ENCODE results near the gene GNG4. TPM values are rescaled to one million over a fixed set of nuclear protein-coding genes. Genes with fewer than 3 reads are reported as not detected.

GNG4 gene
- total and polyA plus RNA-seq, 3 donors from 2014 or later = 2.9 to 3.3 (median 3.2) TPM

- H3K9me3 ChIP-seq = no peaks in the 10 kb centered on the region
- H3K36me3 ChIP-seq (ENCODE audit: low read depth, missing control alignments) = no peaks in the 10 kb centered on the region
- H3K27ac ChIP-seq = no peak overlapping the region
- intact Hi-C loops (cut with DNase I; ENCODE audit: low total_unique reads) = no loop called here
- 75 to 79% methylated on average over 7 of the region's 7 CpGs for WGBS, 2 donors
- TF ChIP-seq CTCF (IDR thresholded peaks at IDR 0.05) = no peak
- no peak for TF ChIP-seq POLR2A (IDR thresholded peaks at IDR 0.05)
- no peaks in the 10 kb centered on the region for H3K4me1 ChIP-seq
- no peaks in the 10 kb centered on the region for H3K27me3 ChIP-seq
- no peak overlapping the region for H3K4me3 ChIP-seq
- DNase-seq = no peak
Measured at GRCh38 chr1:235673981-235674380, 24.4 kb upstream of the GNG4 start.

GRCh38 chr1:235671992-235672391, 22.4 kb upstream of the GNG4 start:
- Histone ChIP-seq H3K9me3 (no peaks in the 10 kb centered on the region), H3K4me1 (no peaks in the 10 kb centered on the region), H3K4me3 (no peak overlapping the region), H3K36me3 (ENCODE audit: low read depth, missing control alignments) (no peaks in the 10 kb centered on the region), H3K27me3 (no peaks in the 10 kb centered on the region), H3K27ac (no peak overlapping the region)
- TF ChIP-seq CTCF (IDR thresholded peaks at IDR 0.05) (no peak), POLR2A (IDR thresholded peaks at IDR 0.05) (no peak)
- WGBS, 2 donors = 96 to 100% methylated on average over 1 of the region's 1 CpG
- DNase-seq = no peak
- intact Hi-C loops (cut with DNase I; ENCODE audit: low total_unique reads) = no loop called here

- DNase-seq = no peak
- WGBS, 2 donors = 97% methylated on average over 8 of the region's 8 CpGs
- intact Hi-C loops (cut with DNase I; ENCODE audit: low total_unique reads) = no loop called here
- H3K4me1 ChIP-seq = no peaks in the 10 kb centered on the region
- no peak overlapping the region for H3K4me3 ChIP-seq
- H3K36me3 ChIP-seq (ENCODE audit: low read depth, missing control alignments) = no peaks in the 10 kb centered on the region
- no peaks in the 10 kb centered on the region for H3K27me3 ChIP-seq
- no peak for TF ChIP-seq CTCF (IDR thresholded peaks at IDR 0.05)
- TF ChIP-seq POLR2A (IDR thresholded peaks at IDR 0.05) = no peak
- H3K27ac ChIP-seq = no peak overlapping the region
- H3K9me3 ChIP-seq = no peaks in the 10 kb centered on the region
Measured at GRCh38 chr1:235670157-235670776, 20.7 kb upstream of the GNG4 start.

GRCh38 chr1:235669277-235669676, 19.7 kb upstream of the GNG4 start:
- H3K9me3 ChIP-seq = no peaks in the 10 kb centered on the region
- H3K4me3 ChIP-seq = no peak overlapping the region
- WGBS, 2 donors = 71 to 76% methylated on average over 3 of the region's 3 CpGs
- no peaks in the 10 kb centered on the region for H3K36me3 ChIP-seq (ENCODE audit: low read depth, missing control alignments)
- intact Hi-C loops (cut with DNase I; ENCODE audit: low total_unique reads) = no loop called here
- no peak for DNase-seq
- no peaks in the 10 kb centered on the region for H3K4me1 ChIP-seq
- H3K27ac ChIP-seq = no peak overlapping the region
- no peak for TF ChIP-seq POLR2A (IDR thresholded peaks at IDR 0.05)
- no peak for TF ChIP-seq CTCF (IDR thresholded peaks at IDR 0.05)
- no peaks in the 10 kb centered on the region for H3K27me3 ChIP-seq

GRCh38 chr1:235663628-235664027, 14.0 kb upstream of the GNG4 start:
- no peaks in the 10 kb centered on the region for H3K36me3 ChIP-seq (ENCODE audit: low read depth, missing control alignments)

More at GRCh38 chr1:235663628-235664027, 14.0 kb upstream of the GNG4 start:
- H3K4me3 ChIP-seq = no peak overlapping the region
- WGBS, 2 donors = 89 to 94% methylated on average over 4 of the region's 4 CpGs
- intact Hi-C loops (cut with DNase I; ENCODE audit: low total_unique reads) = no loop called here
- no peak overlapping the region for H3K27ac ChIP-seq
- no peaks in the 10 kb centered on the region for H3K27me3 ChIP-seq
- TF ChIP-seq CTCF (IDR thresholded peaks at IDR 0.05) (no peak), POLR2A (IDR thresholded peaks at IDR 0.05) (no peak)
- no peak for DNase-seq
- H3K9me3 ChIP-seq = no peaks in the 10 kb centered on the region
- no peaks in the 10 kb centered on the region for H3K4me1 ChIP-seq
